PC-3 (cell line): ENCODE data around the gene BEND3. TPM values are rescaled to one million over a fixed set of nuclear protein-coding genes. Genes with fewer than 3 reads are reported as not detected.

ENCODE experiments used
- ATAC-seq: fragments of 200-7000 bp; cut with Tn5 transposase; 2 replicates; pipeline ENCODE4 v1.9.1; 2020; ENCODE audit warnings: mild to moderate bottlenecking, moderate library complexity
- BruUV-seq: library from RNA; stranded (reverse); fragments of 400-500 nt; replicated peaks from 2 replicates; lab custom pipeline; 2021; lab: Mats Ljungman, UMichigan
- CTCF ChIA-PET: fragments of 300-600 bp; sonication (Branson Sonifier 250); formaldehyde crosslinking; loops from one replicate; lab custom pipeline; 2022; ENCODE audit warnings: antibody characterized with exemption; lab: Charles Lee
- POLR2A ChIA-PET: fragments of 300-600 bp; sonication (Branson Sonifier 250); formaldehyde crosslinking; loops from one replicate; lab custom pipeline; 2022; ENCODE audit warnings: antibody characterized with exemption; ENCODE audit not compliant: unreplicated experiment; lab: Charles Lee
- DNase-seq: peaks from one replicate; pipeline ENCODE4 v3.0.0-alpha.2; 2015
- H2AFZ ChIP-seq: fragments of 300-600 bp; sonication (generic); 2 replicates; pipeline ENCODE4 v1.6.0; 2016; ENCODE audit warnings: antibody characterized with exemption, low read length
- H3F3A ChIP-seq: fragments of 300-600 bp; sonication (generic); one replicate; pipeline ENCODE4 v1.6.0; 2017; ENCODE audit warnings: antibody characterized with exemption, low read length, control low read depth, mild to moderate bottlenecking; ENCODE audit not compliant: unreplicated experiment
- H3K27ac ChIP-seq: fragments of 300-600 bp; sonication (generic); 2 replicates; pipeline ENCODE4 v1.5.1; 2016; ENCODE audit warnings: mild to moderate bottlenecking, low read length
- H3K27me3 ChIP-seq: fragments of 300-600 bp; sonication (generic); 2 replicates; pipeline ENCODE4 v1.6.1; 2016; ENCODE audit warnings: low read length, mixed read lengths
- H3K36me3 ChIP-seq: fragments of 300-600 bp; sonication (generic); 2 replicates; pipeline ENCODE4 v1.6.1; 2016; ENCODE audit warnings: low read depth, mixed run types, low read length, mixed read lengths
- H3K4me1 ChIP-seq: fragments of 300-600 bp; sonication (generic); 2 replicates; pipeline ENCODE4 v1.5.1; 2016; ENCODE audit warnings: low read length; ENCODE audit not compliant: insufficient read depth
- H3K4me2 ChIP-seq: fragments of 300-600 bp; sonication (generic); 2 replicates; pipeline ENCODE4 v1.6.0; 2016; ENCODE audit warnings: low read length
- H3K4me3 ChIP-seq: fragments of 300-600 bp; sonication (generic); 2 replicates; pipeline ENCODE4 v1.5.1; 2016; ENCODE audit warnings: mild to moderate bottlenecking, low read length, mixed read lengths
- H3K79me2 ChIP-seq: fragments of 300-600 bp; sonication (generic); 2 replicates; pipeline ENCODE4 v1.6.1; 2017; ENCODE audit warnings: low read length, mixed read lengths
- H3K9ac ChIP-seq: fragments of 300-600 bp; sonication (generic); 2 replicates; pipeline ENCODE4 v1.6.0; 2016; ENCODE audit warnings: mild to moderate bottlenecking, low read length
- H3K9me2 ChIP-seq: fragments of 300-600 bp; sonication (generic); replicated peaks from 2 replicates; pipeline ENCODE4 v1.6.1; 2016; ENCODE audit warnings: mixed run types, low read length, mixed read lengths
- H3K9me3 ChIP-seq: fragments of 300-600 bp; sonication (generic); 2 replicates; pipeline ENCODE4 v1.6.1; 2016; ENCODE audit warnings: low read length, mixed read lengths
- H4K20me1 ChIP-seq: fragments of 300-600 bp; sonication (generic); 2 replicates; pipeline ENCODE4 v1.6.1; 2016; ENCODE audit warnings: low read length, mixed read lengths
- EZH2 ChIP-seq: fragments of 300-600 bp; sonication (generic); IDR thresholded peaks from one replicate; pipeline ENCODE4 v1.6.1; 2017; ENCODE audit warnings: antibody characterized with exemption, mild to moderate bottlenecking, low read length; ENCODE audit not compliant: unreplicated experiment
- EZH2phosphoT487 ChIP-seq: fragments of 300-600 bp; sonication (generic); IDR thresholded peaks from 2 replicates; pipeline ENCODE4 v1.6.1; 2018; ENCODE audit warnings: mild to moderate bottlenecking, antibody characterized with exemption, low read length, borderline replicate concordance
- intact Hi-C: fragments of 100-400 bp; cut with micrococcal nuclease; formaldehyde crosslinking; loops from 2 replicates; pipeline ENCODE4 v1.9.0; 2023
- total RNA-seq: library from RNA; depleted of rRNA; stranded (reverse); fragments of >200 nt; gene quantifications from 2 replicates; pipeline ENCODE4 v1.2.3, GENCODE V29; 2014
- TF ChIP-seq, protein P1 (sequence below): fragments of 300-600 bp; sonication (generic); conservative IDR thresholded peaks from 2 replicates; pipeline ENCODE4 v1.5.1; 2017; ENCODE audit warnings: antibody characterized with exemption, low read depth, mild to moderate bottlenecking, low read length

The BEND3 gene
- total RNA-seq, 1 experiment from 2014 or later, result 4.5 TPM

- Histone ChIP-seq H3K79me2 (no peaks in the 10 kb centered on the region), H3K27me3 (no peaks in the 10 kb centered on the region), H2AFZ (no peak overlapping the region), H3K27ac (no peak overlapping the region), H3K4me3 (no peak overlapping the region), H3K9ac (no peak overlapping the region), H3F3A (no peaks in the 10 kb centered on the region), H3K9me2 (no peaks in the 10 kb centered on the region), H3K4me1 (no peaks in the 10 kb centered on the region), H3K9me3 (no peaks in the 10 kb centered on the region), H3K36me3 (no peaks in the 10 kb centered on the region), H3K4me2 (no peak overlapping the region), H4K20me1 (no peaks in the 10 kb centered on the region)
- ATAC-seq, result no peak
- POLR2A ChIA-PET, result no interaction called here
- CTCF ChIA-PET, result no interaction called here
- DNase-seq, result no peak
- TF ChIP-seq EZH2phosphoT487, result no peak
- TF ChIP-seq EZH2, result no peak
- TF ChIP-seq, protein P1, sequence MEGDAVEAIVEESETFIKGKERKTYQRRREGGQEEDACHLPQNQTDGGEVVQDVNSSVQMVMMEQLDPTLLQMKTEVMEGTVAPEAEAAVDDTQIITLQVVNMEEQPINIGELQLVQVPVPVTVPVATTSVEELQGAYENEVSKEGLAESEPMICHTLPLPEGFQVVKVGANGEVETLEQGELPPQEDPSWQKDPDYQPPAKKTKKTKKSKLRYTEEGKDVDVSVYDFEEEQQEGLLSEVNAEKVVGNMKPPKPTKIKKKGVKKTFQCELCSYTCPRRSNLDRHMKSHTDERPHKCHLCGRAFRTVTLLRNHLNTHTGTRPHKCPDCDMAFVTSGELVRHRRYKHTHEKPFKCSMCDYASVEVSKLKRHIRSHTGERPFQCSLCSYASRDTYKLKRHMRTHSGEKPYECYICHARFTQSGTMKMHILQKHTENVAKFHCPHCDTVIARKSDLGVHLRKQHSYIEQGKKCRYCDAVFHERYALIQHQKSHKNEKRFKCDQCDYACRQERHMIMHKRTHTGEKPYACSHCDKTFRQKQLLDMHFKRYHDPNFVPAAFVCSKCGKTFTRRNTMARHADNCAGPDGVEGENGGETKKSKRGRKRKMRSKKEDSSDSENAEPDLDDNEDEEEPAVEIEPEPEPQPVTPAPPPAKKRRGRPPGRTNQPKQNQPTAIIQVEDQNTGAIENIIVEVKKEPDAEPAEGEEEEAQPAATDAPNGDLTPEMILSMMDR, result no peak
- BruUV-seq, result no TSS peak
- intact Hi-C loops, result no loop called here
Measured at GRCh38 chr6:107102414-107102805, 12.9 kb downstream of the BEND3 start.

DNA sequence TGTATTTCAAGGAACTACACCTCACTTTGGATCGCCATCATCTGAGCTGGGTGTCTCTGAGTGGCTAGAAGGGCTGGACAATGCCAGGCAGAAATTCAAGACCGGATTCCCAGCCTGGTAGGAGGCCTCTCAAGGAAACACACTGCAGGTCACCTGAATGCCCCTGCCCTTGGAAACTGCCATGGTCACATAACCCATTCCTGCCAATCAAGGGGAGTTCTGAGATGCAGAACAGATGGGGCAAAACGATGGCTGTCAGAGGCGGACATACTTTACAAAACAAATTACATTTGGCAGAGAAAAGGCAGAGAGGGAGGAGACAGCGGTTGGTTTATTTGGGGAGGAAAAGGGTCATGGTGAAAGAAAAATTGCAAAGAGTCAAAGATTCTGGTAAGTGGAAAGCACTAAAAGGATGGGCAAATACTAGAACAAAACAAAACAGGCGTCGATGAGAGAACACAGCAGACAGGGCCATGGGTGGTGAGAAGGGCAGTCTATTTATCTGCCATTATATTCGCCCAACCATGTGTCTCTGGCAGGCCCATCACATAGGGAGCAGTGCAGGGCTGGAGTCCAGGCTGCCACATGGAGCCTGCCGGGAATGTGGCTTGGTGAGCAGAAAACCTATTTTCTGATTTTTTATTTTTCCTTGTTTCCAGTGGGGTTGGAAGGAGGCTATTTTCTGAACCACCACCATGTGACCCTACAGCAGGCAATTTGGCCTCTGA lies 13.5 kb downstream of the BEND3 start:
- ChIA-PET CTCF (no interaction called here), POLR2A (no interaction called here)
- no peaks in the 10 kb centered on the region for H3K79me2 ChIP-seq
- no peaks in the 10 kb centered on the region for H4K20me1 ChIP-seq
- intact Hi-C loops, result no loop called here
- no peaks in the 10 kb centered on the region for H3K4me1 ChIP-seq
- no peak overlapping the region for H3K4me3 ChIP-seq
- no peaks in the 10 kb centered on the region for H3K36me3 ChIP-seq
- no peaks in the 10 kb centered on the region for H3K9me2 ChIP-seq
- no peak for TF ChIP-seq EZH2
- TF ChIP-seq EZH2phosphoT487, result no peak
- TF ChIP-seq, protein P1, result no peak
- BruUV-seq, result no TSS peak
- H3K27me3 ChIP-seq, result no peaks in the 10 kb centered on the region
- no peak overlapping the region for H2AFZ ChIP-seq
- DNase-seq, result no peak
- no peak for ATAC-seq
- H3K9ac ChIP-seq, result no peak overlapping the region
- H3F3A ChIP-seq, result no peaks in the 10 kb centered on the region
- H3K4me2 ChIP-seq, result no peak overlapping the region
- H3K27ac ChIP-seq, result no peak overlapping the region
- H3K9me3 ChIP-seq, result no peaks in the 10 kb centered on the region

GRCh38 chr6:107101211-107101610 lies 14.1 kb downstream of the BEND3 start:
- no peak overlapping the region for H2AFZ ChIP-seq
- BruUV-seq, result no TSS peak
- no peaks in the 10 kb centered on the region for H4K20me1 ChIP-seq
- no peaks in the 10 kb centered on the region for H3K4me1 ChIP-seq
- H3K4me3 ChIP-seq, result no peak overlapping the region
- no peaks in the 10 kb centered on the region for H3K79me2 ChIP-seq
- no peaks in the 10 kb centered on the region for H3K27me3 ChIP-seq
- ATAC-seq, result no peak
- no peaks in the 10 kb centered on the region for H3K36me3 ChIP-seq
- DNase-seq, result no peak
- H3F3A ChIP-seq, result no peaks in the 10 kb centered on the region
- no peaks in the 10 kb centered on the region for H3K9me2 ChIP-seq
- H3K9ac ChIP-seq, result no peak overlapping the region
- intact Hi-C loops, result no loop called here
- no peak for TF ChIP-seq EZH2
- no peak for TF ChIP-seq EZH2phosphoT487
- TF ChIP-seq, protein P1, result no peak
- H3K9me3 ChIP-seq, result no peaks in the 10 kb centered on the region
- no peak overlapping the region for H3K27ac ChIP-seq
- POLR2A ChIA-PET, result no interaction called here
- no peak overlapping the region for H3K4me2 ChIP-seq
- CTCF ChIA-PET, result no interaction called here
